K562 (cell line): Measurements from ENCODE around the gene LRFN2. TPM values are rescaled to one million over a fixed set of nuclear protein-coding genes. Genes with fewer than 3 reads are reported as not detected.
A peak's percentile ranks its signal among the peaks of the same experiment; 100 is the strongest.

Experiments
- ATAC-seq: fragments of 200-7000 bp; cut with Tn5 transposase; 3 replicates; pipeline ENCODE4 v1.9.1; 2020; ENCODE audit warnings: moderate library complexity
- BruUV-seq: library from RNA; stranded (reverse); fragments of 400-500 nt; replicated peaks from 2 replicates; lab custom pipeline; 2021; lab: Mats Ljungman, UMichigan
- CTCF ChIA-PET: fragments of 300-600 bp; formaldehyde crosslinking; extraction: SDS; loops from one replicate; lab custom pipeline; 2021; ENCODE audit warnings: low intra/inter-chr PET ratio; lab: Yijun Ruan, JAX
- POLR2A ChIA-PET: fragments of 300-600, 350-650 bp; sonication (Branson Sonifier 250); formaldehyde crosslinking; extraction: SDS; loops from one replicate; lab custom pipeline; 2021; ENCODE audit warnings: antibody characterized with exemption, inconsistent platforms; lab: Yijun Ruan, JAX
- DNase-seq, 4 experiments: peaks; one replicate each; pipeline versions ENCODE4 v3.0.0 to v3.0.0-alpha.2; 2011 to 2018; ENCODE audit warnings: low spot score in 3 of 4, mixed read lengths in 3 of 4; ENCODE audit errors: extremely low read depth in 1 of 4
- FAIRE-seq: peaks from 2 replicates; lab custom pipeline; 2011; peaks lifted over from hg19 to GRCh38; lab: Jason Lieb, UNC
- H2AFZ ChIP-seq: 2 replicates; pipeline ENCODE4 v1.6.0; 2011; ENCODE audit warnings: low read depth, low read length, control low read depth, inconsistent platforms
- H3K27ac ChIP-seq: fragments of 200-600 bp; 3 replicates; pipeline ENCODE4 v1.8.0; 2011; ENCODE audit warnings: low read depth, mild to moderate bottlenecking, control low read depth, inconsistent platforms, low read length, moderate library complexity, mixed read lengths; ENCODE audit errors: extremely low read depth
- H3K27me3 ChIP-seq, 2 experiments: fragments of 300-600 bp in 1 of 2; 2 replicates in 1 of 2; 3 replicates in 1 of 2; pipeline versions ENCODE4 v1.6.0 to v1.8.0; 2011; ENCODE audit warnings: inconsistent platforms in 2 of 2, low read length in 2 of 2, mild to moderate bottlenecking in 1 of 2, mixed read lengths in 1 of 2, moderate library complexity in 1 of 2; ENCODE audit not compliant: control insufficient read depth in 2 of 2, insufficient read depth in 2 of 2
- H3K36me3 ChIP-seq: fragments of 300-600 bp; 3 replicates; pipeline ENCODE4 v1.8.0; 2011; ENCODE audit warnings: mild to moderate bottlenecking, low read length, inconsistent platforms; ENCODE audit not compliant: control insufficient read depth, insufficient read depth
- H3K4me1 ChIP-seq, 2 experiments: fragments of 200-600 bp in 1 of 2; replicated peaks in 1 of 2; 2 replicates in 1 of 2; 3 replicates in 1 of 2; pipeline versions ENCODE4 v1.5.1 to v1.8.0; 2011; ENCODE audit warnings: inconsistent platforms in 2 of 2, low read length in 2 of 2, mild to moderate bottlenecking in 1 of 2, mixed read lengths in 1 of 2, moderate library complexity in 1 of 2; ENCODE audit not compliant: control insufficient read depth in 2 of 2, insufficient read depth in 2 of 2
- H3K4me2 ChIP-seq: 2 replicates; pipeline ENCODE4 v1.6.1; 2011; ENCODE audit warnings: low read length, control low read depth, inconsistent platforms, mixed read lengths; ENCODE audit not compliant: insufficient read depth
- H3K4me3 ChIP-seq: fragments of 200-600 bp; sonication (generic), shearing (Covaris generic); 2 replicates; pipeline ENCODE4 v1.5.1; 2016; ENCODE audit warnings: control low read depth, inconsistent platforms
- H3K79me2 ChIP-seq: fragments of 200-600 bp; 3 replicates; pipeline ENCODE4 v1.8.0; 2011; ENCODE audit warnings: low read length, inconsistent platforms; ENCODE audit not compliant: control insufficient read depth, insufficient read depth
- H3K9ac ChIP-seq, 2 experiments: 2 replicates each; pipeline versions ENCODE4 v1.6.0 to v1.6.1; 2011; ENCODE audit warnings: low read depth in 2 of 2, low read length in 2 of 2, control low read depth in 1 of 2, inconsistent platforms in 1 of 2, mild to moderate bottlenecking in 1 of 2, mixed read lengths in 1 of 2; ENCODE audit not compliant: insufficient read depth in 1 of 2
- H3K9me1 ChIP-seq: one replicate; pipeline ENCODE4 v1.6.0; 2011; ENCODE audit warnings: inconsistent platforms, mild to moderate bottlenecking, low read length, moderate library complexity; ENCODE audit not compliant: control insufficient read depth, insufficient read depth
- H3K9me3 ChIP-seq: replicated peaks from 2 replicates; pipeline ENCODE4 v1.5.1; 2011; ENCODE audit warnings: low read depth, low read length, inconsistent platforms; ENCODE audit not compliant: control insufficient read depth, insufficient read depth
- H4K20me1 ChIP-seq: replicated peaks from 2 replicates; pipeline ENCODE4 v1.6.1; 2011; ENCODE audit warnings: low read length, inconsistent platforms, mixed read lengths; ENCODE audit not compliant: control insufficient read depth, insufficient read depth
- HMGN3 ChIP-seq: IDR thresholded peaks from 2 replicates; pipeline ENCODE4 v1.6.1; 2011; ENCODE audit warnings: borderline replicate concordance, low read depth, mild to moderate bottlenecking, mixed read lengths, low read length; ENCODE audit not compliant: insufficient read length; ENCODE audit errors: extremely low read depth
- L3MBTL2 ChIP-seq: fragments of 450-650 bp; IDR thresholded peaks from 2 replicates; pipeline ENCODE4 v1.6.1; 2016; ENCODE audit warnings: mild to moderate bottlenecking, moderate library complexity
- NFIC ChIP-seq: fragments of 450-650 bp; IDR thresholded peaks from 2 replicates; pipeline ENCODE4 v1.6.1; 2017; ENCODE audit warnings: mild to moderate bottlenecking, inconsistent platforms
- RBM22 ChIP-seq: fragments of 200-400 bp; formaldehyde crosslinking; IDR thresholded peaks from 2 replicates; pipeline ENCODE4 v1.6.1; 2018; ENCODE audit warnings: low read length, low read depth; ENCODE audit not compliant: poor library complexity, severe bottlenecking
- THRB ChIP-seq: fragments of 450-650 bp; formaldehyde crosslinking; conservative IDR thresholded peaks from 2 replicates; pipeline ENCODE4 v1.4.0; 2022; ENCODE audit warnings: mild to moderate bottlenecking, missing genetic modification characterization
- ZNF785 ChIP-seq: fragments of 250-450 bp; sonication (Bioruptor Pico); IDR thresholded peaks from 2 replicates; pipeline ENCODE4 v1.4.0; 2020; ENCODE audit warnings: mild to moderate bottlenecking
- WGBS: fragments of 100-300 bp; shearing (Covaris generic); methylation state at CpG from one replicate; pipeline ENCODE4 v1.1.6; 2016; ENCODE audit warnings: low coverage, mixed read lengths; ENCODE audit not compliant: insufficient coverage; ENCODE audit errors: missing lambda C conversion rate; 5-methylcytosine and 5-hydroxymethylcytosine counted together
- in situ Hi-C: fragments of 300-500 bp; cut with MboI; formaldehyde crosslinking; loops from 4 replicates; pipeline ENCODE4 v1.15.0; 2018; ENCODE audit warnings: inconsistent platforms, mixed read lengths
- intact Hi-C: fragments of 100-400 bp; cut with micrococcal nuclease; formaldehyde crosslinking; loops from 2 replicates; pipeline ENCODE4 v1.14.2; 2022
- polyA plus RNA-seq, 8 experiments: library from polyadenylated mRNA; depleted of rRNA in 4 of 8; stranded (reverse) in 5 of 8; unstranded in 3 of 8; fragments of >200 nt; fragmentation: Nextera tagmentation in 2 of 8; fragmentation: Illumina TruSeq in 1 of 8; extraction: Ambion mirVana in 2 of 8; extraction: Trizol in 1 of 8; gene quantifications; 2 replicates each; pipeline versions ENCODE4 v1.2.1 to v1.2.3, GENCODE V29; 2011 to 2014; ENCODE audit warnings: inconsistent platforms in 1 of 8, missing spikeins in 1 of 8
- total RNA-seq, 7 experiments: library from RNA; depleted of rRNA in 6 of 7; stranded (reverse); fragments of >200 nt in 6 of 7; fragmentation: Illumina TruSeq in 2 of 7; extraction: Trizol in 2 of 7; gene quantifications; 2 replicates each; pipeline versions ENCODE4 v1.2.1 to v1.2.3, GENCODE V29; 2011 to 2021; ENCODE audit warnings: low replicate concordance in 1 of 7

Gene LRFN2
- total and polyA plus RNA-seq, 9 of the 15 experiments (the other 6 are each of a cell fraction or from before 2014, with no cell fraction given), result not detected

- TF ChIP-seq ZNF785 (CRISPR knock-in tag), result no peak
- TF ChIP-seq HMGN3, result peak; percentile 17
- no peak for TF ChIP-seq L3MBTL2
Measured at GRCh38 chr6:40587240-40588069, at the start of gene LRFN2 (continued).

GRCh38 chr6:40634429-40634828 lies 47.3 kb upstream of the LRFN2 start:
- Histone ChIP-seq H3K27me3 (peaks cover 0 to 8% of the 10 kb centered on the region in 2 experiments; a peak in 3 of 5 replicates), H4K20me1 (no peaks in the 10 kb centered on the region; the same call in 1 of the 2 replicates), H3K79me2 (no peaks in the 10 kb centered on the region), H3K36me3 (no peaks in the 10 kb centered on the region), H3K4me2 (no peak overlapping the region), H3K4me1 (no peaks in the 10 kb centered on the region), H3K4me3 (no peak overlapping the region), H2AFZ (no peak overlapping the region), H3K27ac (no peak overlapping the region), H3K9ac (no peak overlapping the region), H3K9me1 (no peaks in the 10 kb centered on the region), H3K9me3 (no peaks in the 10 kb centered on the region)
- ChIA-PET POLR2A (interaction anchor here (0.6 kb wide), 1 partner anchor 164 kb away, joined by 3 read pairs; no protein-coding TSS in a partner anchor), CTCF (no interaction called here)
- TF ChIP-seq NFIC (peak; percentile 62), RBM22 (no peak), THRB (no peak)
- no peak for ATAC-seq
- FAIRE-seq, result no peak
- intact Hi-C loops, result no loop called here
- no TSS peak for BruUV-seq
- in situ Hi-C loops, result no loop called here
- 0% methylated on average over 3 of the region's 3 CpGs for WGBS
- peak in 1 of 4 experiments; percentile 4 for DNase-seq
